GM18507 (cell line): ENCODE results near the gene ZMYM4.

Source experiments
- DNase-seq: peaks from one replicate; pipeline ENCODE4 v3.0.0; 2011; ENCODE audit warnings: low read depth; ENCODE audit not compliant: insufficient read length; ENCODE audit errors: extremely low spot score
- FAIRE-seq: peaks from 2 replicates; lab custom pipeline; 2011; peaks lifted over from hg19 to GRCh38; lab: Jason Lieb, UNC

Gene ZMYM4

DNA sequence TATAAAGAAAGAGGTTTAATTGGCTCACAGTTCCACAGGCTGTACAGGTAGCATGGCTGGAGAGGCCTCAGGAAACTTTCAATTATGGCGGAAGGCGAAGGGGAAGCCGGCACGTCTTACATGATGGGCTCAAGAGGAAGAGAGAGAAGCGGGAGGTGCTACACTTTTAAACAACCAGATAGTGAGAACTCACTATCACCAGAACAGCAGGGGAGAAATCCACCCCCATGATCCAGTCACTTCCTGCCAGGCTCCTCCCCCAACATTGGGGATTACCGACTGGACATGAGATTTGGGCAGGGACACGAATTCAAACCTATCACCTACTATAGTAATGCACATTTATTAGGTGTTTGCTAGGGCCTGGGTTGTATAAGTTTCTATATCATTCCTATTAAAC lies 117.8 kb downstream of the ZMYM4 start:
- DNase-seq: no peak
- no peak for FAIRE-seq

DNA sequence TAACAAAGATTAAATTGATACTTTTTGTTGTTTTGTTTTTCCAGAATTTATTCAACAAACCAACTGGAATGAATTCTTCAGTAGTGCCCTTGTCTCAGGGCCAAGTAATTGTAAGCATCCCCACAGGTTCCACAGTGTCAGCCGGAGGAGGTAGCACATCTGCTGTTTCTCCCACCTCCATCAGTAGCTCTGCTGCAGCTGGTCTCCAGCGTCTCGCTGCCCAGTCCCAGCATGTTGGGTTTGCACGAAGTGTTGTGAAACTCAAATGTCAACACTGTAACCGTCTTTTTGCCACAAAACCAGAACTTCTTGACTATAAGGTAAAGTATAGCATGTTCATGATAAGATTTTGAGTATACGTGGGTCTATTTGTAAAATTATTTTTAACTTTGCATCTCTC lies 118.5 kb downstream of the ZMYM4 start:
- DNase-seq (no peak), FAIRE-seq (no peak)

DNA sequence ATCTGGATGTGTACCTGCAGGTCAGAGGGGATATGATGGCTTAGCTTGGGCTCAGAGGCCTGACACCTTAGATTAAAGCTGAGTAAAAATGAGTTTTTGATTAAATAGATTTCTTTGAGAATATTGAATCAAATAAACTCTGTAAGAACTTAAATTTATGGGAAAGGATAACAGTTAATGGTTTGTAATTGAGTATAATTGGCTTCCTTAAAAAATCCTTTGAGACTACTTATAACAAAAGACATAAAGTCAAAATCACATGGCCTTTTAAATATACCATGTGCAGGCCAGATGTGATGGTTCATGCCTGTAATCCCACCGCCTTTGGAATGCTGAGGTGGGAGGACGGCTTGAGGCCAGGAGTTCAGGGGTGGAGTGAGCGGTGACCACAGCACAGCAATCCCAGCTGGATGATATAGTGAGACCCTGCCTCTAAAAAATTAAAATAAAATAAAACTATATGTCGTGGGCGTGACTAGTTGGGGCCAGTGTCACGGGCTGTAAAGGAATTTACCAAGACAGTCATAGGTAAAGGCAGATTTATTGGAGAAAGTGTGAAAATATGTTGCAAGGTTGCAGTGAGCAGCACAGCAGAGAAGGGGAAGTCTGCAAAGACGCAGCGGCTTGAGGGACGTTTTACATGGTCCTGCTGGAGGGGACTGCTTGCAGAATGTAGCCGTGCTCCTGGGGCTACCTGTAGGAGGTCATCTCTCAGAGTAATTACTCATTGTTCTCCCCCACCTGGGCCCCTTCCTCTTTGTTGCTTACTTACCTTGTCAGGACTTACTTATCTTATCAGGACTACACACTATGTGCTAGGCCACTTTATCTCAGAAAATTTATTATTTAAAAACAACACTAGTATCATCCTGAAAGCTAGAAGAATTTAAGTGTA lies 122.3 kb downstream of the ZMYM4 start:
- DNase-seq (no peak), FAIRE-seq (no peak)

DNA sequence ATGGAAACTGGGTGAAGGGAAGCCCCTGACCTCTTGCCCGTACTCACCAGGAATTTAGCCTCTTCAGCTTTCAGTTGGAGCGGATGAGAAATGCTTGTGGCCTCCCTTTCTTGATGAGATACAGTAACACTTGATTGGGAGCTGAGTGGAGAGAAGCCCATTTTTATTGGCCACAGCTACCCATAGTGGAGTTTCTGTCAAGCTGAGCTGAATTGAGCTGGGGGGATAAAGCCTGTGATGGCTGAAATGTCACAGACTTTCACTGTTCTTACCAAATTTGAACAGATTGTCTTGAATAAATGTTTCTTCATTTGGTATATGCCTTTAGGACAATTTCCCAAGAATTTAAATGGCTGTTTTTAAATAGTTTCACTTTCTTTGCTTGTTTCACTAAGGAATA lies 125.9 kb downstream of the ZMYM4 start:
- no peak for FAIRE-seq

DNA sequence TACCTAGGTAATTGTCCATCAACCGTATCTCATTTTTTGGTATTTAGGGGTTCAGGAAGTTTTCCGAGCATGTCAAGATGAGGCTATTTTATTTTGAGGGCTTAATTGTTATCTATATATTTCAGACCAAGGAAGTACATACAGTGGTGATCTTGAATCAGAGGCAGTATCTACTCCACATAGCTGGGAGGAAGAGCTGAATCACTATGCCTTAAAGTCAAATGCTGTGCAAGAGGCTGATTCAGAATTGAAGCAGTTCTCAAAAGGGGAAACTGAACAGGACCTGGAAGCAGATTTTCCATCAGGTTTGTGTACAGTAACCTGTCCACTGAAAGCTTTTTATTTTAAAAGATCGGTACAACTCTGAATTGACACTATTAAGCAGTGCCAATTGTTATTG lies 130.2 kb downstream of the ZMYM4 start:
- DNase-seq: no peak
- FAIRE-seq: no peak

More for the DNA sequence above, 125.9 kb downstream of the ZMYM4 start:
- no peak for DNase-seq

DNA sequence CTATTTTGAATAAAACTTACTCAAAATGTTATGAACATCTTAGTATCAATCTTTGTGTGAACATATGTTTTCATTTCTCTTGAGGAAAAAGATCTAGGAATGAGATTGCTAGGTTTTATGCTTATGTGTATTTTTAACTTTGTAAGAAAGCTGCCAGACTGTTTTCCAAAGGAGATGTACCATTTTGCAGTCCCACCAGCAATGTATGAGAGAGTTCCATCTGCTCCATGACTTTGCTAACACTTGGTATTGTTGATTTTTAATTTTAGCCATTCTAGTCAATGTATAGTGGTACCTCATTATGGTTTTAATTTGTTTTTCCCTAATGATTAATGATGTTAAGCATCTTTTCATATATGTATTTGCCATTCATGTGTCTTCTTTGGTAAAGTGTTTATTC lies 132.5 kb downstream of the ZMYM4 start:
- DNase-seq (no peak), FAIRE-seq (no peak)

DNA sequence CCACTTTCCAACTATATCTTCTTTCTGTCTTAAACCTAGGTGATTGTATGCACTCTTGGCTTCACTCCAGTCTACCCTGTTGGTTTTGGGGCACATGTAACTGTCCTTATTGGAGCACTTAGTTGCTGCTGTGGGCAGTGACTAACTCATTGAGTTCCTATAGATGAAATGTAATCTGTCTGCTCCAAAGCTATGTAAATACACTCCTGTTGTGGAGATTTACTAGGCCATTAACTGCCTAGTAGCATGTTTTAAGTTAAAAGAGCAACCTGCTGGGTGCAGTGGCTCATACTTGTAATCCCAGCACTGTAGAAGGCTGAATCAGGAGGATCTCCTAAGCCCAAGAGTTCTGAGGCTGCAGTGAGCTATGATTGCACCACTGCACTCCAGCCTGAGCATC lies 137.6 kb downstream of the ZMYM4 start:
- no peak for DNase-seq
- FAIRE-seq: no peak

DNA sequence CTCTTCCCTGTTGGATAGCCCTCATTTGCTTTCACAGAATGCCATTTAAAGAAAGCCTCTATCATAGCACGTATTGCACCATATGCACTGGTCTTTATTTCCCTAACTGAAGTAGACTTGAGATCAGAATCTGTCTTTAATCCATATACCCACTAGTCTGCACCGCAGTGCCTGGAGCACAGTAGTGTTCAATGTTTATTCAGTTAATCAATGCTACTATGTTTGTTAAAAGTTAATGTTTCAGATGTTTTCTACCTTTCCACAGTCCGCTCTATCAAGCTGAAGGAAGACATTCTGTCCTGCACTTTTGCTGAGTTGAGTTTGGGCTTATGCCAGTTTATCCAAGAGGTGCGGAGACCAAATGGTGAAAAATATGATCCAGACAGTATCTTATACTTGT lies 139.2 kb downstream of the ZMYM4 start:
- DNase-seq: no peak
- FAIRE-seq: no peak

DNA sequence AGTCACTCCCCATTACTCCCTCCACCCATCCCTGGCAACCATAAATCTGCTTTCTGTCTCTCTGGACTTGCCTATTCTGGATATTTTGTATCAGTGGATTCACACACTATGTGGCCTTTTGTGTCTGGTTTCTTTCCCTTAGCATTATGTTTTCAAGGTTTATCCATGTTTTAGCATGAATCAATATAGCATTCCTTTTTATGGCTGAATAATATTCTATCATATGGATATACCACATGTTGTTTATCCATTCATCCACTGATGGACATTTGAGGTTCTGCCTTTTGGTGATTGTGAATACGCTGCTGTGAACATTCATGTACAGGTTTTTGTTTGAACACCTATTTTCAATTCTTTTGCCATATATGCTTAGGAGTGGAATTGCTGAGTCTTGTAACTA lies 140.4 kb downstream of the ZMYM4 start:
- DNase-seq (no peak), FAIRE-seq (no peak)

DNA sequence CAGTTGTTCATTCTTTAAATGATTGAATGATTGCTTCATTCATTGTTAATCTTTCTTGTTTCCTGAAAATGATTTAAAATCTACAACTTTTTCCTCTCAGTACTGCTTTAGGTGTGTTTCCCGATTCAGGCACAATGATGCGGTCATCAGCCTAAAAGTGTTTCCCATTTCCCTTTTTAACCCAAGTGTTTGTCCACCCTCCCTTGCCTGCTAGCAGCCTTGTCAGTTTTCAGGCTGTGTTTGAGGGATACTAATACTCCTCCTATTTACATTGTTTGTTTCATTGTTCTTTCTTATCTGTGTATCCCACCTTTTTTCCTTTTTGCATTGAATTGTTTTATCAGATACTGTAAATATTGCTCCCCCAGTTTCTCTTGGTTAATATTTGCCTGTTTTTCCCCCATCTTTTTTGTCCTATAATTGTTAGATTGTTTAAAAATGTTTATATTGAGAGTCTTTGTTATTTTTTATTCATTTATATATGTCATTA lies 157.6 kb downstream of the ZMYM4 start:
- DNase-seq (no peak), FAIRE-seq (no peak)

DNA sequence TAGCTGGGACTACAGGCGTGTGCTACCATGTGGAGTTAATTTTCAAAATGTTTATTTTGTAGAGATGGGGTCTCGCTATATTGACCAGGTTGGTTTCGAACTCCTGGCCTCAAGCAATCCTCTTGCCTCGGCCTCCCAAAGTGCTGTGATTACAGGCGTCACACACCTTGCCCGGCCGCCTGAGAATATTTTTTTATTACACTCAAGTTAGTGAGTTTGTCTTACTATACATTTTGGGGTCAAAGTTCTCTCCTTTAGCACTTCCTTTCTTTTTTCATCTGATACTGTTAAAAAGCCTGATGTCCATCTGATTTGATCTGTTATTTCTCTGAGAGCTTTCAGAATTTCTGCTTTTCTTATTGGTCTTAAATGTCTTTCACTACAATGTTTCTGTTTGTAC lies 159.9 kb downstream of the ZMYM4 start:
- FAIRE-seq (no peak), DNase-seq (no peak)

DNA sequence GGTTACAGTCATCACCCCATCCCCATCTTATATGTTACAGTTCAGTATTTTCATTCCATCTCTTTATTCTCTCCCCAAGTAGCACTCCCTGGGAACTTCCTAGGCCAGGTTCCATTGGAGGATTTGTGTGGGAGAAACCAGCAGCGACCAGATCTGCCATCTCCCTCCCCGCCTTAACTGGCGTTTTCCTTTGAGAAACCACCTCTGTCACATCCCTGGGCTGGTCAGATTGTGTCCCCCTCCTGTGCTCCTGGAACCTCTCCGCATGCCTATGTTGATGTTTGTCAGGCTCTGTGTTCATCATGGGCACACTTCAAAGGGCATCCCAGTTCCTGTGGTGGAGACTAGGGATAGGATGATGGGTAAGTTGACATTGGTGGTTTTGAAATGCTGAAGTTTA lies 162.3 kb downstream of the ZMYM4 start:
- DNase-seq: no peak
- FAIRE-seq: no peak

DNA sequence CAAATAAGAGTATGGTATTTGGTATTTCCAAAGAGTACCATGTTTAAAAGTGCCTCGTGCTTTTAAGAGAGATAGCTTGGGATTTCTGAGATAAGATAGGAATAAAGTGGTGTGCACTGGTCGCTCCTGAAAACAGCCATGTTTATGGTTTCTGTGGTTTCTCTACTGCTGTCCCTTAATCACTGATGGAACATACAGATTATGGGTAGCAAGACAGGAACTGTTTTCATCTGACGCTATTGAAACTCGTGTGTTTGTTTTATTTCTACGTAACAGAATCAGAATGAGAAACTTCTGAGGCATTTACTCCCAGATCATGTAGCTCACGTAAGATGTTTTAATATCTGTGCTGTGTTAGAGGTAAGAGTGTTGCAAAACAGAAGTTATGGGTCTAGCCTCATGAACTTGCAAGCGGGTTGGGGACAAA lies 162.7 kb downstream of the ZMYM4 start:
- DNase-seq: no peak
- no peak for FAIRE-seq

DNA sequence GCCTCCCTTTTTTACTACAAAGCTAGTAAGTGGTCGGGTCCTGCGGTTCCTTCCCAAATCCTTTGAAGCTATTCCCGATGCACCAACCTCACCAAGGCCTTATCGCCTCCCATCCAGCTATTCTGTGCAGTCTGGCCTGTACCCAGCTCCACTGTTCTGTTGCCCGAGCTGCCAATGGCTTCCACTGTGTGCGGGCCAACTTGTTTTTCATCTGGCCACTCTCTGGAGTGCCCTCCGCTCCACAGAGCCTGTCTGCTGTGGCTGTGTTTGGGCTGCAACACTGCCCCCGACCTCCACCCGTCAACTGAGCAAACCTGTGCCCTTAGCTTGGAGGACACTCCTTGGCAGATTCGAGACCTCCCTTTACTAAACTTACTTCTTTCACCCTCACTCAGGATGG lies 163.7 kb downstream of the ZMYM4 start:
- FAIRE-seq (no peak), DNase-seq (no peak)

DNA sequence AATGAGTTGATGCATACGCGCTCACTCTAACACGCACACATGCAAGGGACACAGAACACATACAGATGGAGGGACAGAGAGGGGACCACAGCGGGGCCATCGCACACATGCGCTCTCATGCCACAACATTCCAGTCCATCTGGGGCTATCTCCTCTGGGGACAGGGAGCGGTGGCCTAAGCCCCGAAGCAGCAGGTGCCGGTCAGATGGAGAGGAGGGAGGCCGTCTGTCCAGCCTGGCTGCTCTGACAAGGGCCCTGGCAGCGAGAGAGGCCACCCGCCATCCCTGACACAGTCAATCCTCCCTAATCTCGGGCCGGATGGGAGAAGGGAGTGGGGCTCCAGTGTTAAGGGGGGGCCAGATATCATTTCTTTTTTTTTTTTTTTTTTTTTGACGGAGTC lies 165.2 kb downstream of the ZMYM4 start:
- FAIRE-seq (no peak), DNase-seq (no peak)

DNA sequence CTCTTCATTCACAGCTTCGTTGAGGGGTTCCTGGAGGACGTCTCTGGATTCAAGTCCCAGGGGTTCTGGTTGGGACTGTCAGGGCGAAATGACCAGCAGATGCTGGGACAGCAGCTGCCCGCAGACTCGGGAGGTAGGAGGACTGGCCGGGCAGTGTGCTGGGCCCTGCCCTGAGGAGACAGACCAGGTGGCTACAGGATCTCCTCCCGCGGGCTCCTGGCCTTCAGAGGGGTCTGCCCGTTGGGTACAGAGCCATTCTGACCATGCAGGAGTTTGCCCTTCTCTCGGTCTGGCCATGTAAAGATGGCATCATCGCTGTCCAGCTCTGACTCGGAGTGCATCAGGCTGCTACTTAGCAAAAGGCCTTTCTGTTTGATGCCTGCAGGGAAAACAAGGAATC lies 166.2 kb downstream of the ZMYM4 start:
- DNase-seq (no peak), FAIRE-seq (no peak)

DNA sequence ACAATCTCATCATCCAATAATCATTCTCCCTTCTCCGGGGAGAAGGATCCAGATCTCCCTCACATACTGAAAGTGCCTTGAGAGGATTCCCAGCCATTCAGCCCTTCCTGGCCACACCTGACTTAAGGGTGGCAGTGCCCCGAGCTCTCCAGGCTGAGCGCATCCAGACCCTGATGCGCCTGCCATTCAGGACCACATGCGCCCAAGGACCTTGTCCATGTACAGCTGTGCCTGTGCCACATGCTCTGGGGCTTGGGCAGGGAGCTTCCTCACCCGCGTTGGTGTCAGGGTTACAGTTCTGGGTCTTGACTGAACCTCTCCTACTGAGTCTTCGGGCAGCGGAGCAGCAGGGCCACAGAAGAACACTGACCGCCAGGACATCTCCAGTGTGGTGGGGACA lies 167.6 kb downstream of the ZMYM4 start:
- no peak for FAIRE-seq
- DNase-seq: no peak

DNA sequence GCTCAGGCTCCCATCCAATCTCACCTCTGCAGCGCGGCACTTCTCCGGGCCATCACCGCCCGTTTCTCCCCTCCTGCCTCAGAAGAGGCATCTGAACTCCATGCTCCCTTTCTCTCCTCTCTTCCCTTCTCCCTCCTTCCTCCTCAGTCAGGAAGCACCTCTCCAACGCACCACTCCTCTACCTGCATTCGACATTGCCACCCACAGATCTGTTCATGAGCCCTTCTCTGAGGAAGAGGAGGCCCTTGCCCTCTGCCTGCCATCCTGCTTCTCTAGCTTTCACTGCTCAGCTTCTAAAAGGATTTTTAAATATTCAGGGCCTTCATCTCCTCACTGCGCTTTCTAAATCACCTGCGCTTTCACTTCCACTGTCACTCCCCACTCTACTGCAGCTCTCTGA lies 168.7 kb downstream of the ZMYM4 start:
- DNase-seq (no peak), FAIRE-seq (no peak)

DNA sequence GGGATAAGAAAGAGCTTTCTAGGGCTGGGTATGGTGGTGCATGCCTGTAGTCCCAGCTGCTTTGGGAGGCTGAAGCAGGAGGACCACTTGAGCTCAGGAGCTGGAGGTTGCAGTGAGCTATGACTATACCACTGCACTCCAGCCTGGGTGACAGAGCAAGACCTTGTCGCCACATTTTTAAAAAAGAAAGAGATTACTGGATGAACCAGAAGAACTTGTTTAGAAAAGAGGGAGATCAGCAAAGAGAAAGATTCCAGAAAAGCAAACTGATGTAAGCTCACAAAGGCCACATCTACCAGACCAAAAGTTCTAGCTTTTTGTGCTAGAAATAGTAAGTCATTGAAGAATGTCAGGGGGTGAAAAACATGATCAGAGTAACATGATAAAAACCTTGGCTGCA lies 171.1 kb downstream of the ZMYM4 start:
- FAIRE-seq: no peak
- no peak for DNase-seq

DNA sequence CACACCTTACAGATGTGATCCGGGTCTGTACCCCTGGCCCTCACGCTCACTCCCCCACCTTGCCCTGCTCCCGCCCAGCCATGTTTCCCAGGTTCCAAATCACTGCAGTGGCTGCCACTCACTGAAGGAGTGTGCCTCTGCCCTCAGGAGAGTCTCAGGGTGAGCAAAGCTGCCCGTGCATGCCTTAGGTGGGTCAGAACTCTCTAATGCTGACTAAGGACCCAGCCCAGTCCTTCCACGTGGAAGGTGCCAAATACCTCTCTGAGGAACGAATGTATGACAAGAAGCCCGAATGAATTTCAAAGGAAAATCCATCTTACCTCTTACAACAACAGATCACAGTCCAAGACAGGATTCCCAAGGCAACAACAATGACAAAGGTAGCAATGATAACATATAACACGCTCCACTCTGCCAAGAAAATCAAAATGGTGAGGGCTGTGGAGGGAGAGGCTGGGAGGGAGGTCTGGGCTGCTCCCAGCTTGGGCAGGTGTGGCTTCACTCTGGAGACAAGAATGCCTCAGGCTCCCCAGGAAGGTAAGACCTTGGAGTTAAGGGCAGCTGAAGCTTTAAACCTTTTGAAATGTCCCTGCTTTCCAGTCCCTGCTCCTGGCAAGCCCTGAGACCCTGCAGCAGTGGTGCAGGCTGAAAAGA lies 173.5 kb downstream of the ZMYM4 start:
- DNase-seq (no peak), FAIRE-seq (no peak)

DNA sequence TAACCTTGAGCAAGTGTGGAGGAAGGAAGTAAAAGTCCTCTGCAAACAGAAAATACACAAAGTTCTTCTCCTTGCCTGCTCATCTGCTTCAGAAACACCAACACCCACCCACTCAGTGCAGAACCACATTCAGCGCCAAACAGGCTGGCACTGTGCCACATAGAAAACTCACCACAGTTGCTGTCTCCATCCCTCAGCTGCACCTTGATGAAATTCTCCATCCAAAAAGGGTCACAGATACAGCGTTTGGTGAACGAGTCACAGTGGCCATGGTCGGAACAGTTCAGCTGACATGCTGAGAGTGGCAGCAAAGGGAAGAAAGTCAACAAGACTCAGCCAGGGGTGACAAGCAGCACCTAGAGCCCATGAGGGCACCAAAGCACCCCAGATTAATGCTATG lies 174.2 kb downstream of the ZMYM4 start:
- DNase-seq (no peak), FAIRE-seq (no peak)
